Smooth muscle cell (in vitro differentiated cells): Measurements from ENCODE around the gene MAN1A1. TPM values are rescaled to one million over a fixed set of nuclear protein-coding genes. Genes with fewer than 3 reads are reported as not detected.

Experiments used
- DNase-seq: peaks from one replicate; lab custom pipeline; 2025; ENCODE audit not compliant: unreplicated experiment; lab: John Stamatoyannopoulos, UW
- H2AFZ ChIP-seq: fragments of 200-600 bp; sonication (generic); 2 replicates; pipeline ENCODE4 v1.6.0; 2016; ENCODE audit warnings: antibody characterized with exemption, low read depth, mild to moderate bottlenecking
- H3F3A ChIP-seq: fragments of 200-600 bp; sonication (generic); 2 replicates; pipeline ENCODE4 v1.6.0; 2017; ENCODE audit warnings: antibody characterized with exemption, low read depth
- H3K27ac ChIP-seq: fragments of 200-600 bp; sonication (generic); 2 replicates; pipeline ENCODE4 v1.5.1; 2016; ENCODE audit warnings: low read depth, mild to moderate bottlenecking
- H3K27me3 ChIP-seq: fragments of 200-600 bp; sonication (generic); 2 replicates; pipeline ENCODE4 v1.6.1; 2016; ENCODE audit warnings: low read depth, mild to moderate bottlenecking
- H3K36me3 ChIP-seq: fragments of 200-600 bp; sonication (generic); 2 replicates; pipeline ENCODE4 v1.5.1; 2016; ENCODE audit warnings: low read depth
- H3K4me1 ChIP-seq: fragments of 200-600 bp; sonication (generic); 2 replicates; pipeline ENCODE4 v1.5.1; 2016; ENCODE audit warnings: low read depth
- H3K4me2 ChIP-seq: fragments of 200-600 bp; sonication (generic); 2 replicates; pipeline ENCODE4 v1.6.0; 2016; ENCODE audit warnings: mild to moderate bottlenecking
- H3K4me3 ChIP-seq: fragments of 200-600 bp; sonication (generic); 2 replicates; pipeline ENCODE4 v1.5.1; 2016; ENCODE audit warnings: mild to moderate bottlenecking
- H3K79me2 ChIP-seq: fragments of 200-600 bp; sonication (generic); 2 replicates; pipeline ENCODE4 v1.6.0; 2016; ENCODE audit warnings: low read depth, mild to moderate bottlenecking
- H3K9ac ChIP-seq: fragments of 200-600 bp; sonication (generic); 2 replicates; pipeline ENCODE4 v1.6.0; 2016; ENCODE audit warnings: low read depth
- H3K9me3 ChIP-seq: fragments of 200-600 bp; sonication (generic); replicated peaks from 2 replicates; pipeline ENCODE4 v1.5.1; 2016; ENCODE audit warnings: low read depth
- H4K20me1 ChIP-seq: fragments of 200-600 bp; sonication (generic); 2 replicates; pipeline ENCODE4 v1.6.0; 2016; ENCODE audit warnings: low read depth
- WGBS: methylation state at CpG from one replicate; pipeline ENCODE4 v1.1.7; 2016; ENCODE audit warnings: low lambda C conversion rate; 5-methylcytosine and 5-hydroxymethylcytosine counted together
- polyA plus RNA-seq: library from polyadenylated mRNA; unstranded; fragments of >200 nt; fragmentation: Nextera tagmentation; extraction: Ambion mirVana; gene quantifications from 2 replicates; pipeline ENCODE4 v1.2.1, GENCODE V29; 2016
- total RNA-seq: library from RNA; depleted of rRNA; stranded (reverse); fragments of >200 nt; gene quantifications from 2 replicates; pipeline ENCODE4 v1.2.3, GENCODE V29; 2014
- TF ChIP-seq, protein P1 (sequence below): fragments of 200-600 bp; sonication (generic); IDR thresholded peaks from 2 replicates; pipeline ENCODE4 v1.5.1; 2017; ENCODE audit warnings: borderline replicate concordance, mild to moderate bottlenecking, antibody characterized with exemption; ENCODE audit not compliant: insufficient read depth, poor library complexity, severe bottlenecking

The MAN1A1 gene
- total and polyA plus RNA-seq, 2 experiments from 2014 or later: 57.1 to 127 TPM

DNA sequence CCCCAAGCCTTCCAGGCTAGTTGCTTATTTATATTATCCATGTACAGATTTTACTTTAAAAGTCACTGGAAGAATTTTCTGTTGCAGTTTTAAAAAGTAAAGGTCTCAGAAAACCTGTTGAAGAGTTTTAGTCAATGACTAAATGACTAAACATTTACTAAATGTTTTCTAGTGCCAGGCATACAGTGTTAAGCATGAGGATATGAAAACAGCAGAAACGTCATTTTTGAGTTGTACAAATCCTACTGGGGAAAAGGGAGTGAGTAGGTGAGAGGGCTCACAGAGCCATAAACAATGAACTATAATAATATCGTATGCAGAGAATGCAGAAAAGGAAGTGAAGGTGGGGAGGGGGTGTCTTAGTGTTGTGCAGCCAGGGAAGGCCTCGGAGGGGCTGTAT lies 66.3 kb downstream of the MAN1A1 start:
- Histone ChIP-seq H3K27me3 (no peaks in the 10 kb centered on the region), H3K4me1 (no peaks in the 10 kb centered on the region), H3K9ac (no peak overlapping the region), H2AFZ (no peak overlapping the region), H4K20me1 (no peaks in the 10 kb centered on the region), H3F3A (peaks cover 4% of the 10 kb centered on the region), H3K36me3 (no peaks in the 10 kb centered on the region), H3K4me3 (no peak overlapping the region), H3K9me3 (no peaks in the 10 kb centered on the region), H3K4me2 (no peak overlapping the region), H3K27ac (peak overlapping the region; percentile 15), H3K79me2 (peaks cover 35% of the 10 kb centered on the region)
- WGBS: 76% methylated on average over 3 of the region's 3 CpGs
- TF ChIP-seq, protein P1, sequence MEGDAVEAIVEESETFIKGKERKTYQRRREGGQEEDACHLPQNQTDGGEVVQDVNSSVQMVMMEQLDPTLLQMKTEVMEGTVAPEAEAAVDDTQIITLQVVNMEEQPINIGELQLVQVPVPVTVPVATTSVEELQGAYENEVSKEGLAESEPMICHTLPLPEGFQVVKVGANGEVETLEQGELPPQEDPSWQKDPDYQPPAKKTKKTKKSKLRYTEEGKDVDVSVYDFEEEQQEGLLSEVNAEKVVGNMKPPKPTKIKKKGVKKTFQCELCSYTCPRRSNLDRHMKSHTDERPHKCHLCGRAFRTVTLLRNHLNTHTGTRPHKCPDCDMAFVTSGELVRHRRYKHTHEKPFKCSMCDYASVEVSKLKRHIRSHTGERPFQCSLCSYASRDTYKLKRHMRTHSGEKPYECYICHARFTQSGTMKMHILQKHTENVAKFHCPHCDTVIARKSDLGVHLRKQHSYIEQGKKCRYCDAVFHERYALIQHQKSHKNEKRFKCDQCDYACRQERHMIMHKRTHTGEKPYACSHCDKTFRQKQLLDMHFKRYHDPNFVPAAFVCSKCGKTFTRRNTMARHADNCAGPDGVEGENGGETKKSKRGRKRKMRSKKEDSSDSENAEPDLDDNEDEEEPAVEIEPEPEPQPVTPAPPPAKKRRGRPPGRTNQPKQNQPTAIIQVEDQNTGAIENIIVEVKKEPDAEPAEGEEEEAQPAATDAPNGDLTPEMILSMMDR: no peak
- no peak for DNase-seq

DNA sequence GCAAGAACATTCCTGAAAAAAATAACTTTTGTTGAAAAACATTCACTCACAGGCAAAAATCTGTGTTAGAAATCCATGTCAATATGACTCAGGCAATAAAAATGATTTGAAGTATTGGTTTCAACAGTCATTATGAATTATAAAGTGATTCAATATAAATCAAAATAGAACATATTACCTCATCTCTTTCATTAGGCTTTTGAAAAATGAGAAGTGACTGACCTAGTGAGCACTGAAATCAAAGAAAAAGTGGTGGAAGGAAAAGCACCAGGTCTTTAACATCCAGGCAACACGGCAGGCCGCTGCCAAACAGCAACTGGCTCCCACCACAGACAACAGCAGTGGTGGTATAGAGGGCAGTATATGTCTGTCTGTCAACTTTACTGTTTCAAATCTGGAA lies 68.9 kb downstream of the MAN1A1 start:
- no peak for DNase-seq
- Histone ChIP-seq H3K79me2 (peaks cover 45% of the 10 kb centered on the region), H3K4me3 (no peak overlapping the region), H3K9me3 (no peaks in the 10 kb centered on the region), H3K27me3 (no peaks in the 10 kb centered on the region), H3K9ac (no peak overlapping the region), H3K4me2 (no peak overlapping the region), H3F3A (no peaks in the 10 kb centered on the region), H3K36me3 (no peaks in the 10 kb centered on the region), H2AFZ (no peak overlapping the region), H4K20me1 (no peaks in the 10 kb centered on the region), H3K4me1 (no peaks in the 10 kb centered on the region), H3K27ac (no peak overlapping the region)
- WGBS: 91% methylated on average over 2 of the region's 2 CpGs
- TF ChIP-seq, protein P1: no peak

DNA sequence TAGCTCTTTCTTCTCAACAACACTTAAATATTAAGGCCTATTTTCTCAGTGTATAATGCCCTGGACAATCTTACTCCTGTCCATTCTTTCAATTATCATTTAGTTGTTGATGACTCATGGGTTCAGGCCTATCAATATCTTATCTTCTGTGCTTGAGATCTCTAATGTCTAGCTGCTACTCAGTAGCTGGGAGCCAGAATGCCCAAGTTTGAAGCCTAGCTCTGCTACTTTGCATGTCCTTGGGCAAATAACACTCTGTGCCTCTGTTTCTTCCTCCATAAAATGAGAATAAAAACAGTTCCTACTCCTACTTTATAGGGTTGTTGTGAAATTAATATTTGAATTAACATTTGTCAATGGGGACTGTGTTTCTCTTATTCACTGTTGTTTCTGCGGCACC lies 69.5 kb downstream of the MAN1A1 start:
- H3K4me3 ChIP-seq: no peak overlapping the region
- no peak for DNase-seq
- no peak overlapping the region for H3K27ac ChIP-seq
- no peak overlapping the region for H3K9ac ChIP-seq
- no peaks in the 10 kb centered on the region for H3F3A ChIP-seq
- H2AFZ ChIP-seq: no peak overlapping the region
- H4K20me1 ChIP-seq: no peaks in the 10 kb centered on the region
- H3K79me2 ChIP-seq: peaks cover 45% of the 10 kb centered on the region
- TF ChIP-seq, protein P1: no peak
- H3K27me3 ChIP-seq: no peaks in the 10 kb centered on the region
- no peak overlapping the region for H3K4me2 ChIP-seq
- H3K36me3 ChIP-seq: no peaks in the 10 kb centered on the region
- no peaks in the 10 kb centered on the region for H3K4me1 ChIP-seq
- WGBS: 97% methylated on average over 1 of the region's 1 CpG
- H3K9me3 ChIP-seq: no peaks in the 10 kb centered on the region

DNA sequence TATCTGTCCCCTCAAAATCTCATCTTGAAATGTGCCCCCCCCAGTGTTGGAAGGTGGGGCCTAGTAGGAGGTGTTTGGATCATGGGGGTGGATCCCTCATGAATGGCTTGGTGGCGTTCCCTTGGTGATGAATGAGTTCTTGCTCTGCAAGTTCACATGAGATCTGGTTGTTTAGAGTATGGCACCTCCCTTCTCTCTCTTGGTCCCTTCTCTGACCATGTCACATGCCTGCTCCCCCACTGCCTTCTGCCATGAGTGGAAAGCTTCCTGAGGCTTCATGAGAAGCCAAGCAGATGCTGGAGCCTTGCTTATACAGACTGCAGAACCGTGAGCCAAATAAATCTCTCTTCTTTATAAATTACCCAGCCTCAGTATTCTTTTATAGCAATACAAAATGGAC lies 70.9 kb downstream of the MAN1A1 start:
- Histone ChIP-seq H3K36me3 (no peaks in the 10 kb centered on the region), H3K4me1 (no peaks in the 10 kb centered on the region), H3K79me2 (peaks cover 50% of the 10 kb centered on the region), H3K4me2 (no peak overlapping the region), H3K9ac (no peak overlapping the region), H3K27ac (no peak overlapping the region), H3F3A (peaks cover 2% of the 10 kb centered on the region), H4K20me1 (no peaks in the 10 kb centered on the region), H3K9me3 (no peaks in the 10 kb centered on the region), H3K27me3 (no peaks in the 10 kb centered on the region), H2AFZ (no peak overlapping the region), H3K4me3 (no peak overlapping the region)
- 93% methylated on average over 2 of the region's 2 CpGs for WGBS
- no peak for DNase-seq
- TF ChIP-seq, protein P1: no peak
